ENCODE data around the gene DRD2.

Gene DRD2

GRCh38 chr11:113373306-113373705 lies 101.9 kb downstream of the DRD2 start:
- no peak for ATAC-seq (ENCODE audit: insufficient read depth, low read depth)

GRCh38 chr11:113372309-113372708 lies 102.9 kb downstream of the DRD2 start:
- no peak overlapping the region for H3K4me3 ChIP-seq (ENCODE audit: low read depth in 1 of 2, low read length in 2 of 2)
- H3K27ac ChIP-seq (ENCODE audit: low read length), result no peak overlapping the region
- no peaks in the 10 kb centered on the region for H3K79me2 ChIP-seq (ENCODE audit: insufficient read depth, low read length)
- no peak overlapping the region for H2AFZ ChIP-seq (ENCODE audit: low read depth, low read length)
- H3K9me3 ChIP-seq (ENCODE audit: insufficient read depth, low read length, severe bottlenecking), result no peaks in the 10 kb centered on the region
- H3K27me3 ChIP-seq (ENCODE audit: insufficient read depth, low read length, poor library complexity), result peaks cover 3% of the 10 kb centered on the region
- H3K9ac ChIP-seq (ENCODE audit: low read depth, low read length), result no peak overlapping the region
- DNase-seq (no peak), ATAC-seq (ENCODE audit: insufficient read depth, low read depth) (no peak)
- TF ChIP-seq EZH2 (IDR thresholded peaks at IDR 0.05; ENCODE audit: borderline replicate concordance, low read depth, low read length, severe bottlenecking) (no peak), CTCF (IDR thresholded peaks at IDR 0.05; ENCODE audit: borderline replicate concordance, extremely low read depth, low read length, poor library complexity, severe bottlenecking) (no peak)
- H3K36me3 ChIP-seq (ENCODE audit: insufficient read depth, low read length), result no peaks in the 10 kb centered on the region
- no peak overlapping the region for H3K4me2 ChIP-seq (ENCODE audit: insufficient read depth, low read length)
- no peaks in the 10 kb centered on the region for H3K4me1 ChIP-seq (ENCODE audit: insufficient read depth, low read length)
- H4K20me1 ChIP-seq (ENCODE audit: insufficient read depth, low read length), result no peaks in the 10 kb centered on the region

More at GRCh38 chr11:113373306-113373705, 101.9 kb downstream of the DRD2 start:
- H3K4me2 ChIP-seq (ENCODE audit: insufficient read depth, low read length), result no peak overlapping the region
- H2AFZ ChIP-seq (ENCODE audit: low read depth, low read length), result no peak overlapping the region
- no peak overlapping the region for H3K27ac ChIP-seq (ENCODE audit: low read length)
- no peaks in the 10 kb centered on the region for H3K79me2 ChIP-seq (ENCODE audit: insufficient read depth, low read length)
- no peaks in the 10 kb centered on the region for H3K36me3 ChIP-seq (ENCODE audit: insufficient read depth, low read length)
- no peak overlapping the region for H3K4me3 ChIP-seq (ENCODE audit: low read depth in 1 of 2, low read length in 2 of 2)
- no peak overlapping the region for H3K9ac ChIP-seq (ENCODE audit: low read depth, low read length)
- no peak for DNase-seq
- no peaks in the 10 kb centered on the region for H3K4me1 ChIP-seq (ENCODE audit: insufficient read depth, low read length)
- H4K20me1 ChIP-seq (ENCODE audit: insufficient read depth, low read length), result no peaks in the 10 kb centered on the region
- no peaks in the 10 kb centered on the region for H3K9me3 ChIP-seq (ENCODE audit: insufficient read depth, low read length, severe bottlenecking)
- peaks cover 3% of the 10 kb centered on the region for H3K27me3 ChIP-seq (ENCODE audit: insufficient read depth, low read length, poor library complexity)
- TF ChIP-seq CTCF (IDR thresholded peaks at IDR 0.05; ENCODE audit: borderline replicate concordance, extremely low read depth, low read length, poor library complexity, severe bottlenecking), result no peak
- TF ChIP-seq EZH2 (IDR thresholded peaks at IDR 0.05; ENCODE audit: borderline replicate concordance, low read depth, low read length, severe bottlenecking), result no peak

- Histone ChIP-seq H4K20me1 (ENCODE audit: insufficient read depth, low read length) (no peaks in the 10 kb centered on the region; the same call in 1 of the 2 replicates), H3K27ac (ENCODE audit: low read length) (no peak overlapping the region), H2AFZ (ENCODE audit: low read depth, low read length) (no peak overlapping the region), H3K9ac (ENCODE audit: low read depth, low read length) (no peak overlapping the region), H3K4me3 (ENCODE audit: low read depth in 1 of 2, low read length in 2 of 2) (no peak overlapping the region), H3K9me3 (ENCODE audit: insufficient read depth, low read length, severe bottlenecking) (no peaks in the 10 kb centered on the region), H3K27me3 (ENCODE audit: insufficient read depth, low read length, poor library complexity) (peaks cover 3% of the 10 kb centered on the region), H3K4me1 (ENCODE audit: insufficient read depth, low read length) (no peaks in the 10 kb centered on the region), H3K79me2 (ENCODE audit: insufficient read depth, low read length) (no peaks in the 10 kb centered on the region), H3K4me2 (ENCODE audit: insufficient read depth, low read length) (no peak overlapping the region), H3K36me3 (ENCODE audit: insufficient read depth, low read length) (no peaks in the 10 kb centered on the region)
- no peak for DNase-seq
- no peak for ATAC-seq (ENCODE audit: insufficient read depth, low read depth)
- TF ChIP-seq CTCF (IDR thresholded peaks at IDR 0.05; ENCODE audit: borderline replicate concordance, extremely low read depth, low read length, poor library complexity, severe bottlenecking) (no peak), EZH2 (IDR thresholded peaks at IDR 0.05; ENCODE audit: borderline replicate concordance, low read depth, low read length, severe bottlenecking) (no peak)
Observed at GRCh38 chr11:113370634-113371033, 104.6 kb downstream of the DRD2 start.

- ATAC-seq (ENCODE audit: insufficient read depth, low read depth), result no peak
- H3K9me3 ChIP-seq (ENCODE audit: insufficient read depth, low read length, severe bottlenecking), result no peaks in the 10 kb centered on the region
- H3K4me3 ChIP-seq (ENCODE audit: low read depth in 1 of 2, low read length in 2 of 2), result no peak overlapping the region
- no peak for TF ChIP-seq EZH2 (IDR thresholded peaks at IDR 0.05; ENCODE audit: borderline replicate concordance, low read depth, low read length, severe bottlenecking)
- no peak for TF ChIP-seq CTCF (IDR thresholded peaks at IDR 0.05; ENCODE audit: borderline replicate concordance, extremely low read depth, low read length, poor library complexity, severe bottlenecking)
- peaks cover 3% of the 10 kb centered on the region for H3K27me3 ChIP-seq (ENCODE audit: insufficient read depth, low read length, poor library complexity)
- H2AFZ ChIP-seq (ENCODE audit: low read depth, low read length), result no peak overlapping the region
- no peaks in the 10 kb centered on the region for H3K36me3 ChIP-seq (ENCODE audit: insufficient read depth, low read length)
- no peak overlapping the region for H3K9ac ChIP-seq (ENCODE audit: low read depth, low read length)
- no peak overlapping the region for H3K4me2 ChIP-seq (ENCODE audit: insufficient read depth, low read length)
- DNase-seq, result no peak
- H3K79me2 ChIP-seq (ENCODE audit: insufficient read depth, low read length), result no peaks in the 10 kb centered on the region
- no peaks in the 10 kb centered on the region; the same call in 1 of the 2 replicates for H4K20me1 ChIP-seq (ENCODE audit: insufficient read depth, low read length)
- no peak overlapping the region for H3K27ac ChIP-seq (ENCODE audit: low read length)
- H3K4me1 ChIP-seq (ENCODE audit: insufficient read depth, low read length), result no peaks in the 10 kb centered on the region
Observed at GRCh38 chr11:113369411-113369810, 105.8 kb downstream of the DRD2 start.

Data from DND-41 (cell line).